ENCODE measurements around the gene KBTBD4. TPM values are rescaled to one million over a fixed set of nuclear protein-coding genes. Genes with fewer than 3 reads are reported as not detected.

KBTBD4 gene
- total RNA-seq, 1 experiment from 2014 or later, result 13.2 TPM

GRCh38 chr11:47593492-47593933, 14.7 kb upstream of the KBTBD4 start:
- Histone ChIP-seq H3K27me3 (ENCODE audit: insufficient read depth, low read length) (peaks cover 6% of the 10 kb centered on the region; the same call in 1 of the 2 replicates), H3K4me3 (replicated peaks in 1 of 2; ENCODE audit: low read depth in 1 of 2, low read length in 2 of 2) (no peak overlapping the region), H3K36me3 (ENCODE audit: control insufficient read depth in 1 of 2, insufficient read depth in 2 of 2, low read length in 2 of 2) (no peaks in the 10 kb centered on the region), H3K4me1 (ENCODE audit: control insufficient read depth in 1 of 2, insufficient read depth in 2 of 2, low read length in 2 of 2) (no peaks in the 10 kb centered on the region), H4K20me1 (ENCODE audit: insufficient read depth) (no peaks in the 10 kb centered on the region), H3K79me2 (ENCODE audit: insufficient read depth, low read length) (no peaks in the 10 kb centered on the region), H3K27ac (ENCODE audit: low read depth, low read length) (no peak overlapping the region), H3K4me2 (ENCODE audit: low read length) (no peak overlapping the region), H3K9me3 (ENCODE audit: control insufficient read depth in 1 of 2, insufficient read depth in 1 of 2, low read depth in 1 of 2, low read length in 2 of 2) (no peaks in the 10 kb centered on the region), H2AFZ (ENCODE audit: low read depth, low read length, poor library complexity, severe bottlenecking) (no peak overlapping the region), H3K9me2 (ENCODE audit: insufficient read depth) (no peaks in the 10 kb centered on the region), H3K9ac (ENCODE audit: low read length) (no peak overlapping the region)
- ChIA-PET RAD21 (ENCODE audit: low non-redundant PET in 1 of 2, low total read pairs in 2 of 2, uncharacterized antibody in 2 of 2, unreplicated experiment in 2 of 2) (no interaction called here), CTCF (no interaction called here), POLR2A (no interaction called here)
- BruUV-seq (replicated peaks), result no TSS peak
- intact Hi-C loops (cut with micrococcal nuclease), result no loop called here
- TF ChIP-seq ZBTB33 (IDR thresholded peaks at IDR 0.05; ENCODE audit: extremely low read depth, insufficient replicate concordance, low read length), result no peak
- no peak for TF ChIP-seq EZH2phosphoT487 (IDR thresholded peaks at IDR 0.05; ENCODE audit: borderline replicate concordance)
- TF ChIP-seq RAD21 (IDR thresholded peaks at IDR 0.05; ENCODE audit: low read depth), result no peak
- TF ChIP-seq MAX (IDR thresholded peaks at IDR 0.05), result no peak
- TF ChIP-seq REST (IDR thresholded peaks at IDR 0.05; ENCODE audit: low read depth), result no peak
- no peak for TF ChIP-seq YY1 (IDR thresholded peaks at IDR 0.05; ENCODE audit: extremely low read depth, insufficient replicate concordance, low read depth, low read length)
- TF ChIP-seq CBX3 (IDR thresholded peaks at IDR 0.05; ENCODE audit: low read depth), result no peak
- no peak for DNase-seq (ENCODE audit: low read depth, low spot score)
- ATAC-seq, result no peak

Measured in HCT116 (cell line).